GM20000 (cell line): ENCODE results near the gene FAF2.

Source experiments
- DNase-seq: peaks from one replicate; pipeline ENCODE4 v3.0.0; 2012; ENCODE audit warnings: low spot score
- CTCF ChIP-seq: IDR thresholded peaks from 2 replicates; pipeline ENCODE4 v1.5.1; 2012; ENCODE audit warnings: mild to moderate bottlenecking, control low read depth; ENCODE audit errors: extremely low read depth, missing control alignments

FAF2 gene

GRCh38 chr5:176542596-176543427 is 94.6 kb downstream of the FAF2 start:
- peak; percentile 52 for TF ChIP-seq CTCF
- peak; percentile 85 for DNase-seq

GRCh38 chr5:176543428-176544182 is 95.4 kb downstream of the FAF2 start:
- DNase-seq = peak; percentile 84
- TF ChIP-seq CTCF = no peak

- no peak for TF ChIP-seq CTCF
- DNase-seq = no peak
These were observed 97.2 kb downstream of the FAF2 start for GRCh38 chr5:176545388-176545736.

DNA sequence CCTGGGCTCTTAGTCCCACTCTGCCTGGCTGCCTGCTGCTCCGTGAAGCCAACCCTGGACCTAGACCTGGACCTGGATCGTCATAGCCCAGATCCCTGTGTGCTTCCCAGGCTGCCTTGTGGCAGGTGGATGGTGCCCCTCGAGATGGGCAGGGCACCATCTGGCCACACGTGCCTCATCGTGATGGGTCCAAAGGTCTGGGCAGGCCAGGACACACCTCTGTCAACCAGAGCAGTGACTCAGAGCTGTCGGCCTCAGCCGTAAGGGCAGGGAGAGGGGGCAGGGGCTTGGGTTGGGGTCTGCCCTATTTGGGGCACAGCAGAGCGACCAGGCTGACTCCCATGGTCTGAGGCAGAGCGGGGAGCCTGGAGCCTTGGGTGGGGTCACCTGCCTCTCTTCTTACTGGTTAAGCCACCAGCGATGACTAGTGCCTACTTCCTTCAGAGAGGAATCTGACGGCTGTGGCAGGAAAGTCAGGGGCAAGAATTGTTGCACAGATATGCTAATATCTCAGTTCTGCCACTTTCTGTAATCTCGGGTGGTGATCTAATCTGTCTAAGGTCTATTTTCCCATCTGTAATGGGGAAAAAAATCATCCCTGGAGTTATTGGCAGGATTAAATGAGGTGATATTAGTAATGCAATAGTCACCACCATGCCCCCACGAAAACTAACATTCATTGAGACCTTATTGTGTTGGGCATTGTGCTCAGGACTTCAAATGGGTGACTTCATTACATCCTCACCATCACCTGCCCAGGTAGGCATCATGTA is 97.7 kb downstream of the FAF2 start:
- no peak for TF ChIP-seq CTCF
- DNase-seq = no peak

- no peak for DNase-seq
These were observed 99.6 kb downstream of the FAF2 start for GRCh38 chr5:176547802-176548201.

GRCh38 chr5:176548967-176549444 is 100.8 kb downstream of the FAF2 start, which contains the start of gene CDHR2:
Gene CDHR2, plus strand, starts transcription at chr5:176549342. Its CDS starts 16,011 bp downstream, at chr5:176565353.
- no peak for DNase-seq
- TF ChIP-seq CTCF = no peak

More at GRCh38 chr5:176547802-176548201, 99.6 kb downstream of the FAF2 start:
- no peak for TF ChIP-seq CTCF
